H1 (cell line): Measurements from ENCODE around the gene SAMD14. TPM values are rescaled to one million over a fixed set of nuclear protein-coding genes. Genes with fewer than 3 reads are reported as not detected.

ENCODE experiments used
- CTCF ChIA-PET: fragments of 300-600 bp; sonication (Branson Sonifier 250); formaldehyde crosslinking; loops from one replicate; lab custom pipeline; 2021; ENCODE audit not compliant: partially characterized antibody; lab: Charles Lee
- POLR2A ChIA-PET: fragments of 300-600 bp; sonication (Branson Sonifier 250); formaldehyde crosslinking; loops from one replicate; lab custom pipeline; 2021; ENCODE audit warnings: inconsistent platforms; ENCODE audit not compliant: partially characterized antibody; lab: Charles Lee
- DNase-seq, 2 experiments: peaks; one replicate each; pipeline versions ENCODE4 v3.0.0 to v3.0.0-alpha.2; 2010 to 2022; ENCODE audit warnings: low spot score in 2 of 2, low read depth in 1 of 2, mixed read lengths in 1 of 2
- FAIRE-seq: peaks from 2 replicates; lab custom pipeline; 2011; peaks lifted over from hg19 to GRCh38; lab: Jason Lieb, UNC
- H2AFZ ChIP-seq: 2 replicates; pipeline ENCODE4 v1.8.1; 2012; ENCODE audit warnings: low read length, inconsistent platforms
- H2AK5ac ChIP-seq: 2 replicates; pipeline ENCODE4 v1.6.1; 2013; ENCODE audit warnings: low read depth, low read length
- H2BK120ac ChIP-seq: replicated peaks from 2 replicates; pipeline ENCODE3; 2013; ENCODE audit warnings: low read depth, low read length, inconsistent platforms
- H2BK12ac ChIP-seq: 2 replicates; pipeline ENCODE4 v1.6.1; 2013; ENCODE audit warnings: low read depth, low read length
- H2BK15ac ChIP-seq: 2 replicates; pipeline ENCODE4 v1.6.1; 2013; ENCODE audit warnings: low read length
- H2BK20ac ChIP-seq: 2 replicates; pipeline ENCODE4 v1.6.1; 2013; ENCODE audit warnings: low read length
- H2BK5ac ChIP-seq: 2 replicates; pipeline ENCODE4 v1.6.1; 2013; ENCODE audit warnings: low read depth, low read length
- H3K14ac ChIP-seq: 2 replicates; pipeline ENCODE4 v1.6.1; 2013; ENCODE audit warnings: inconsistent platforms; ENCODE audit not compliant: insufficient read length
- H3K18ac ChIP-seq: 2 replicates; pipeline ENCODE4 v1.6.1; 2013; ENCODE audit warnings: low read length; ENCODE audit errors: extremely low read depth
- H3K23ac ChIP-seq: 2 replicates; pipeline ENCODE4 v1.6.1; 2013; ENCODE audit warnings: inconsistent platforms; ENCODE audit not compliant: insufficient read length
- H3K23me2 ChIP-seq: 2 replicates; pipeline ENCODE4 v1.6.1; 2013; ENCODE audit warnings: low read depth, low read length
- H3K27ac ChIP-seq: 2 replicates; pipeline ENCODE4 v1.6.1; 2011; ENCODE audit warnings: low read depth, low read length, inconsistent platforms
- H3K27me3 ChIP-seq, 4 experiments: replicated peaks in 1 of 4; 1 replicate in 1 of 4; 2 replicates in 3 of 4; pipeline versions ENCODE4 v1.6.1 to v1.8.1; 2011 to 2013; ENCODE audit warnings: low read length in 3 of 4, mild to moderate bottlenecking in 3 of 4, inconsistent platforms in 2 of 4, mixed read lengths in 2 of 4, moderate library complexity in 1 of 4; ENCODE audit not compliant: control insufficient read depth in 3 of 4, insufficient read depth in 3 of 4; ENCODE audit errors: extremely low read depth in 1 of 4
- H3K36me3 ChIP-seq, 4 experiments: 2 replicates each; pipeline versions ENCODE4 v1.6.1 to v1.8.1; 2011 to 2013; ENCODE audit warnings: mild to moderate bottlenecking in 4 of 4, low read length in 3 of 4, moderate library complexity in 2 of 4, control low read depth in 1 of 4, inconsistent platforms in 1 of 4; ENCODE audit not compliant: insufficient read depth in 4 of 4, control insufficient read depth in 2 of 4
- H3K4ac ChIP-seq: replicated peaks from 2 replicates; pipeline ENCODE3; 2013; ENCODE audit warnings: low read length, low read depth, mixed read lengths, inconsistent platforms; ENCODE audit not compliant: insufficient read length
- H3K4me1 ChIP-seq, 4 experiments: replicated peaks in 1 of 4; 1 replicate in 1 of 4; 2 replicates in 3 of 4; pipeline versions ENCODE4 v1.6.1 to v1.8.1; 2011 to 2013; ENCODE audit warnings: low read length in 3 of 4, inconsistent platforms in 2 of 4, mixed read lengths in 1 of 4; ENCODE audit not compliant: insufficient read depth in 4 of 4, control insufficient read depth in 3 of 4
- H3K4me2 ChIP-seq, 2 experiments: 2 replicates each; pipeline versions ENCODE4 v1.6.1 to v1.8.1; 2011 to 2013; ENCODE audit warnings: low read depth in 2 of 2, low read length in 2 of 2, control low read depth in 1 of 2, inconsistent platforms in 1 of 2, mild to moderate bottlenecking in 1 of 2; ENCODE audit not compliant: insufficient read depth in 1 of 2
- H3K4me3 ChIP-seq, 4 experiments: fragments of 200-600, 300-600 bp in 1 of 4; sonication (generic), shearing (Covaris generic), sonication (Bioruptor Twin) in 1 of 4; 2 replicates each; pipeline versions ENCODE4 v1.5.1 to v1.8.1; 2011 to 2016; ENCODE audit warnings: low read length in 4 of 4, low read depth in 3 of 4, control low read depth in 2 of 4, inconsistent platforms in 2 of 4, mild to moderate bottlenecking in 2 of 4, mixed read lengths in 1 of 4, moderate library complexity in 1 of 4; ENCODE audit not compliant: insufficient read depth in 2 of 4; ENCODE audit errors: extremely low read depth in 1 of 4
- H3K56ac ChIP-seq: replicated peaks from 2 replicates; pipeline ENCODE3; 2013; ENCODE audit warnings: low read depth, mild to moderate bottlenecking, mixed read lengths, low read length, inconsistent platforms; ENCODE audit not compliant: insufficient read length
- H3K79me1 ChIP-seq: 2 replicates; pipeline ENCODE4 v1.6.1; 2013; ENCODE audit warnings: low read depth, low read length, control low read depth
- H3K79me2 ChIP-seq, 2 experiments: 2 replicates each; pipeline versions ENCODE4 v1.6.1 to v1.8.1; 2012 to 2013; ENCODE audit warnings: low read length in 2 of 2, mild to moderate bottlenecking in 2 of 2, inconsistent platforms in 1 of 2; ENCODE audit not compliant: insufficient read depth in 2 of 2, control insufficient read depth in 1 of 2
- H3K9ac ChIP-seq, 4 experiments: replicated peaks in 1 of 4; 1 replicate in 1 of 4; 2 replicates in 3 of 4; pipeline versions ENCODE4 v1.6.1 to v1.8.1; 2011 to 2013; ENCODE audit warnings: low read depth in 3 of 4, low read length in 3 of 4, control low read depth in 2 of 4, mild to moderate bottlenecking in 2 of 4, moderate library complexity in 2 of 4, inconsistent platforms in 1 of 4; ENCODE audit errors: extremely low read depth in 1 of 4
- H3K9me3 ChIP-seq, 2 experiments: 2 replicates each; pipeline versions ENCODE4 v1.6.1 to v1.8.1; 2012 to 2013; ENCODE audit warnings: mild to moderate bottlenecking in 2 of 2, moderate library complexity in 2 of 2, control low read depth in 1 of 2, inconsistent platforms in 1 of 2, low read depth in 1 of 2, low read length in 1 of 2, mixed read lengths in 1 of 2; ENCODE audit not compliant: insufficient read depth in 2 of 2
- H4K20me1 ChIP-seq, 2 experiments: replicated peaks in 1 of 2; 2 replicates each; pipeline versions ENCODE3 to v1.8.1; 2011 to 2013; ENCODE audit warnings: inconsistent platforms in 2 of 2, low read length in 2 of 2, mild to moderate bottlenecking in 1 of 2; ENCODE audit not compliant: insufficient read depth in 2 of 2, control insufficient read depth in 1 of 2
- H4K5ac ChIP-seq: 2 replicates; pipeline ENCODE4 v1.6.1; 2013; ENCODE audit warnings: low read length, low read depth, mixed read lengths, inconsistent platforms; ENCODE audit not compliant: insufficient read length
- H4K8ac ChIP-seq: 2 replicates; pipeline ENCODE4 v1.8.0; 2013; ENCODE audit warnings: mild to moderate bottlenecking, moderate library complexity, low read length, inconsistent platforms; ENCODE audit not compliant: insufficient read depth; ENCODE audit errors: extremely low read depth
- H4K91ac ChIP-seq: replicated peaks from 2 replicates; pipeline ENCODE3; 2013; ENCODE audit warnings: low read length, mixed read lengths, inconsistent platforms; ENCODE audit not compliant: insufficient read length
- ATF2 ChIP-seq: IDR thresholded peaks from 2 replicates; pipeline ENCODE4 v1.6.1; 2012; ENCODE audit warnings: low read length, inconsistent platforms
- CBX8 ChIP-seq: fragments of 300-800, 300-1000 bp; sonication (generic); IDR thresholded peaks from 2 replicates; pipeline ENCODE4 v1.7.1; 2016; ENCODE audit warnings: low read depth, low read length, borderline replicate concordance
- HDAC6 ChIP-seq: IDR thresholded peaks from one replicate; pipeline ENCODE4 v1.7.1; 2012; ENCODE audit warnings: low read depth, mild to moderate bottlenecking, inconsistent platforms, low read length, moderate library complexity
- JUND ChIP-seq: IDR thresholded peaks from 2 replicates; pipeline ENCODE4 v1.6.1; 2011; ENCODE audit warnings: mild to moderate bottlenecking, improper control_type of control experiment, low read length
- SUZ12 ChIP-seq: fragments of 200-600 bp; sonication (generic); IDR thresholded peaks from 2 replicates; pipeline ENCODE4 v1.6.1; 2012; ENCODE audit warnings: mild to moderate bottlenecking, inconsistent platforms, low read length, moderate library complexity, mixed read lengths
- YY1 ChIP-seq: IDR thresholded peaks from 2 replicates; pipeline ENCODE4 v1.6.1; 2011; ENCODE audit warnings: low read depth, mild to moderate bottlenecking, low read length
- WGBS, 2 experiments: shearing (Covaris generic) in 1 of 2; methylation state at CpG; one replicate each; pipeline versions ENCODE4 v1.1.6 to v1.1.7; 2013 to 2015; ENCODE audit warnings: low lambda C conversion rate in 2 of 2, mixed read lengths in 2 of 2, inconsistent platforms in 1 of 2, low coverage in 1 of 2, missing lambda C conversion rate in 1 of 2; ENCODE audit not compliant: insufficient replicate concordance in 2 of 2, insufficient coverage in 1 of 2, insufficient read length in 1 of 2; ENCODE audit errors: extremely low coverage in 1 of 2, missing lambda C conversion rate in 1 of 2; 5-methylcytosine and 5-hydroxymethylcytosine counted together
- polyA plus RNA-seq, 7 experiments: library from polyadenylated mRNA; depleted of rRNA in 3 of 7; stranded (reverse) in 5 of 7; unstranded in 2 of 7; fragments of >200 nt in 5 of 7; fragments of 200-250 nt in 2 of 7; gene quantifications; 1 replicate in 5 of 7; 2 replicates in 1 of 7; 4 replicates in 1 of 7; pipeline versions ENCODE4 v1.2.1 to v1.2.3, GENCODE V29; 2011 to 2013; ENCODE audit warnings: missing spikeins in 2 of 7, mixed read lengths in 2 of 7
- total RNA-seq: library from RNA; stranded (reverse); fragmentation: NEBNext Ultra II Directional; extraction: Animal tissue kit (Norgen Biotek cat#: 25700); gene quantifications from 2 replicates; pipeline ENCODE4 v1.2.1, GENCODE V29; 2021

SAMD14 gene
- total and polyA plus RNA-seq, 2 of the 8 experiments (the other 6 are each of a cell fraction or from before 2014, with no cell fraction given): 5.7 to 5.8 TPM

GRCh38 chr17:50075446-50076032 lies 54.4 kb downstream of the SAMD14 start:
- Histone ChIP-seq H3K4me1 (peaks cover 0 to 4% (median 3%) of the 10 kb centered on the region in 4 experiments; a peak in 3 of 7 replicates), H2AK5ac (no peak overlapping the region), H3K18ac (no peak overlapping the region), H3K27ac (no peak overlapping the region), H2BK120ac (no peak overlapping the region), H3K79me1 (no peaks in the 10 kb centered on the region), H3K23ac (no peak overlapping the region), H4K5ac (no peak overlapping the region), H3K9me3 (peaks cover 0 to 3% of the 10 kb centered on the region in 2 experiments; a peak in 1 of 4 replicates), H3K56ac (no peak overlapping the region), H2BK12ac (no peak overlapping the region), H3K4me3 (no peak overlapping the region), H2BK5ac (no peak overlapping the region), H4K91ac (no peak overlapping the region), H2AFZ (no peak overlapping the region), H3K27me3 (no peaks in the 10 kb centered on the region; a peak in 2 of 7 replicates), H3K79me2 (no peaks in the 10 kb centered on the region), H3K9ac (no peak overlapping the region), H4K20me1 (peaks cover 2 to 5% of the 10 kb centered on the region in 2 experiments), H3K23me2 (no peaks in the 10 kb centered on the region), H3K14ac (no peak overlapping the region), H3K36me3 (peaks cover 2 to 5% (median 2%) of the 10 kb centered on the region in 4 experiments; a peak in 5 of 8 replicates), H3K4ac (no peak overlapping the region), H3K4me2 (no peak overlapping the region), H4K8ac (no peak overlapping the region), H2BK20ac (no peak overlapping the region), H2BK15ac (no peak overlapping the region)
- CTCF ChIA-PET: interaction anchor here (0.6 to 10.1 kb wide), 8 partner anchors 12 to 117 kb away, joined by 3 to 169 read pairs (median 4); partner anchors contain the start of gene ITGA3
- no peak for DNase-seq
- 94% methylated on average over 13 of the region's 16 CpGs; no CpG with 5 or more reads in 1 of the 2 experiments for WGBS, 2 experiments
- FAIRE-seq: no peak
- POLR2A ChIA-PET: interaction anchor here (1.0 to 3.3 kb wide), 4 partner anchors 15 to 44 kb away, joined by 3 to 17 read pairs (median 4); partner anchors contain the start of gene ITGA3
- TF ChIP-seq YY1 (no peak), JUND (no peak), HDAC6 (no peak), CBX8 (no peak), SUZ12 (no peak), ATF2 (no peak)
